HCEC 1CT (cell line): ENCODE data around the gene NBEAL2.
"Not testable (repeated sequence)": the region's sequence is repeated elsewhere in the genome, so short reads cannot be mapped to it uniquely, and the experiment has no call there.

Source experiments
- DNase-seq: peaks from one replicate; pipeline ENCODE4 v3.0.0-alpha.2; 2017

Gene NBEAL2

GRCh38 chr3:46962427-46962826, 17.0 kb upstream of the NBEAL2 start:
- DNase-seq = no peak

- no peak for DNase-seq
Measured at GRCh38 chr3:46962990-46963389, 16.5 kb upstream of the NBEAL2 start.

DNA sequence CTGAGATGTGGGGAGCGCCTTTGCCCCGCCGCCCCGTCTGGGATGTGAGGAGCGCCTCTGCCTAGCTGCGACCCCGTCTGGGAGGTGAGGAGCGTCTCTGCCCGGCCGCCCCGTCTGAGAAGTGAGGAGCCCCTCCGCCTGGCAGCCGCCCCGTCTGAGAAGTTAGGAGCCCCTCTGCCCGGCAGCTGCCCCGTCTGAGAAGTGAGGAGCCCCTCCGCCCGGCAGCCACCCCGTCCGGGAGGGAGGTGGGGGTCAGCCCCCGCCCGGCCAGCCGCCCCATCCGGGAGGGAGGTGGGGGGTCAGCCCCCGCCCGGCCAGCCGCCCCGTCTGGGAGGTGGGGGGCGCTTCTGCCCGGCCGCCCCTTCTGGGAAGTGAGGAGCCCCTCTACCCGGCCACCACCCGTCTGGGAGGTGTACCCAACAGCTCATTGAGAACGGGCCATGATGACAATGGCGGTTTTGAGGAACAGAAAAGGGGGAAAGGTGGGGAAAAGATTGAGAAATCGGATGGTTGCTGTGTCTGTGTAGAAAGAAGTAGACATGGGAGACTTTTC, 15.4 kb upstream of the NBEAL2 start:
- not testable (repeated sequence) for DNase-seq

DNA sequence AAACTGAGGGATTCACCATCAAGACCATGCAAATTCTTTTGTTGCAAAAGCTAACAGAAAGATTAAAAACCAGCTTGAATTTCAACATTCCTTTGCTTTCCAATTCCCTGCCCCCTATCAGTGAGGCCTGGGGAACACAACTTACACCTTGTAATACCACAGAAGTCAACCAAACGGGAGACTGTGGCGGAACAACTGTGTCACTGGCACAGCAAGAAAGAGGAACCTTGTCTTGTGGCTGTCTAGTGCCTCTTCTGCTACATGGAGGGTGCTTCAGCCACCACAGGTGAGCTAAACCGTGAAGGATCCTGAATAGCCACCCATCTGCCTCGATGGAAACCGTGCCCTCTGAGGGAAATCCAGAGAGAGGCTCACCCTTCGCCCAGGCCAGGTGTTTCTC, 14.3 kb upstream of the NBEAL2 start:
- no peak for DNase-seq

DNA sequence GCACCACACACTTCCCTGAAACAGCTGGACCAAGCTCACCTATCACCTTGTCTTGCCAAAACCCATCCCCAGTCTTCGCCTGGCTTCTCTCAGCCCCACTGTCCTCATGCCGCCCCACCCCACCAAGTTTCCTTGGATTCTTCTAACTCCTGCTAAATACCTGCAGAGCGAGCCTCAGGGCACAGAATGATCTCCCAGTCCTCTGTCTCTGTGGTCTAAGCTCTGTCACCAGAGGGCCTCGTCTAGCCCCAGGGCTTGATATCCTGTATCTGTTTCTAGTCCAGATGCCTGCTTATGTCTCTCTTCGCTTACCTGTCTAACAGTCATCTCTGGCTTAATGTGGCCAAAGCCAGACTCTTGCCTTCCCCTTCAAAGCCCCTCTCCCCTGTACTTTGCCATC, 12.7 kb upstream of the NBEAL2 start:
- DNase-seq = no peak

DNA sequence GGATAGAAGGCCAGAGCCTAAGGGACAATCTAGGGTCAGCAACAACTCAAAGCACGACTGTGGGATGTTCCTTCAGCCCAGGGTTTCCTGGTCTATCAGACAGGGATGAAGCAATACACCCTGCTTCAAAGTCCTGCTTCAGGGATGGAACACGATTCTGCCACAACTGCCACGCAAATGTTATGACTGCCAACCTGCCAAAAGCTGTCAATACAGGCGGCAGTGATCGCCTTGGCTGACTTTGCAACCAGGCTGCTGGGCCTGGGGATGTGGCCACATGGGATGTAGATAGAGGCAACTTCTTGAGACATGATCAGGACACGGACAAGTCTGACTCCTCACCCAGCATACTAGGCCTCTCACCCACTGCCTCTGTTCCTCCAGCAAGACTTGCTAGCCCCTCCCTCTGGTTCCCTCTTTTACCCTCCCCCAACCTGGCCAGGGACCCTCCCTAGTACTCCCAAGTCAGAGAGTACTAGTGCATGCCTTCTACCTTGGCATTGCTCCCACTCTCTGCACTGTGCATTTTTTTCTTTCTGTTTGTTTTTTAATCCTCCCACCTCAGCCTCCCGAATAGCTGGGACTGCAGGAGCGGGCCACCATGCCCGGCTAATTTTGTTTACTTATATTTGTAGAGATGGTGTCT, 10.6 kb upstream of the NBEAL2 start:
- DNase-seq = no peak

DNA sequence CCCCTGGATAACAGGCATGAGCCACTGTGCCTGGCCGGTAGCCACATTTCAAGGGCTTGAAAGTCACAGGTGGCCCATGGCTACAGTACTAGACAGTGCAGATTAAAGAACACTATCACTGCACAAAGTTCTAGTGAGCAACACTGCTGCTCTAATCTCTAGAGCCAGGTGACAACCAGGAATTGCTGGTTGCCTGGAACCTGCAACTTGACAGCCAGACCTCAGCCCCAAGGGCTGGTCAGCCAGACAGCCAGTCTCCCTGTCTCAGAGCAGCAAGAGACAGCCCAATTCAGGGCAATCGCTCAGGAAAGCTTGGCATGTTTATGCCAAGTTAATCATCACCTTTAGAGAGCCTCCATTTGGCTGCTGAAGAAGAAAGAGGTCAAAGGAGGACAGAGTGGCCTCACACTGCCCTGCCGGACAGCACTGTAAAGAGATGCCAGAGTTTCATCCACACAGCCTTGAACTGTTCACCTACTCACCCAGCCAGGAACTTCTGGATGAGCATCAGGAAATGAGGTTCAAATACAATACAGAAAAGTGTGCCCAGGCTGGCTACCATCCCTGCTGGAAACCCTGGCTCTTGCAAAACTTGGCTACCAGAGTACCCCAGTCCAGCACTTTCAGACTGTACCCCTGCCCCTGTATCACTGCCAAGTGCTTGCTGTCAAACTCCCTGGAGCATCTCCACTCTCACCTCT, 8.9 kb upstream of the NBEAL2 start:
- no peak for DNase-seq

DNA sequence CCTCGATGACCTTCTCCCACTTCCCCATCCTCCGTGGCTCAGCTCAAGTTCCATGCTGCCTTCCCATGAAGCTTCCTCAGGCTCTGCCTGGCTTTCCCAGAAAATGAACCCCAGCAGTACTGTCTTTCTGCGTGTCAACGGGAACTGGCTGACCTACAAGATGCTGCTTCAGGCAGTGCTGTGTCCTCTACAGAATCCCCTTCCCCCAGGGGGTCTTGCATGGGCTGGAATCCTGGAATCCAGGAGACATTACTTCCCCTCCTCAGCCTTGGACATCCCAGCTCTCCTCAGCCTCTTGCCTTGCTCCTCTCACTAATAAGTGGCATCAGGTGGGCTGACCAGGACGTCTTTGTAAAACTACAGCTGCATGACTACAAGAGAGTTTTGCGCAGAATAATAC, 8.3 kb upstream of the NBEAL2 start:
- no peak for DNase-seq

DNA sequence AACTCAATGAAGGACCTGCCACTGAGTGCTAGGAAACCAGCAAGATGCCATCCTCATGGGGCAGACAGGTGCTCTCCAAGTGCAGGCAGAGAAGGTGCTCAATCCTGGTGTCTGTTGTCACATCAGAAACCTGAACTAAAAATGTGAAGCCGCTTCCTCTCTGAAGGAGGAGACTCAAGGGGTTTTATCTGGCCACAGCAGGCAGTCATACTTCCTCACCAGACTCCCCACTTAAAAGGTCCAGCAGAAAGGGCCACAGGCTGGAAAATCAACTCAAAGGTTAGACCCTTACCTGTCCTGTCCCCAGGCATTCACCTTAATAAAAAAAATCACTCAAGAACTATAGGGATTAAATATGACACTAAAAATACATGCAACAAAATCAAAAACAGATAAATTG, 7.7 kb upstream of the NBEAL2 start:
- DNase-seq = no peak

DNA sequence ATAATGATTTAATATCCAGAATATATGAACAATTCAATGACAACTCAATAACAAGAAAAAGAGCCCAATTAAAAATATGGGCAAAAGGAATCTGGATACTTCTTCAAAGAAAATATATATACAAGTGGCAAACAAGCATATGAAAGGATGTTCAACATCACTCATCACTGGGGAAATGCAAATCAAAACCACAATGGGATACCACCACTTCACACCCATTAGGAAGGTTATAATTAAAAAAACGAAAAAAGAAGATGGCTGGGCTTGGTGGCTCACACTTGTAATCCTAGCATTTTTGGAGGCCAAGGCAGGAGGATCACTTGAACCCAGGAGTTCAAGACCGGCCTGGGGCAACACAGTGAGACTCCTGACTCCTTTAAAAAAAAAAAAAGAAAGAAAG, 7.1 kb upstream of the NBEAL2 start:
- no peak for DNase-seq

GRCh38 chr3:46974421-46975171, 4.9 kb upstream of the NBEAL2 start:
- DNase-seq = no peak

DNA sequence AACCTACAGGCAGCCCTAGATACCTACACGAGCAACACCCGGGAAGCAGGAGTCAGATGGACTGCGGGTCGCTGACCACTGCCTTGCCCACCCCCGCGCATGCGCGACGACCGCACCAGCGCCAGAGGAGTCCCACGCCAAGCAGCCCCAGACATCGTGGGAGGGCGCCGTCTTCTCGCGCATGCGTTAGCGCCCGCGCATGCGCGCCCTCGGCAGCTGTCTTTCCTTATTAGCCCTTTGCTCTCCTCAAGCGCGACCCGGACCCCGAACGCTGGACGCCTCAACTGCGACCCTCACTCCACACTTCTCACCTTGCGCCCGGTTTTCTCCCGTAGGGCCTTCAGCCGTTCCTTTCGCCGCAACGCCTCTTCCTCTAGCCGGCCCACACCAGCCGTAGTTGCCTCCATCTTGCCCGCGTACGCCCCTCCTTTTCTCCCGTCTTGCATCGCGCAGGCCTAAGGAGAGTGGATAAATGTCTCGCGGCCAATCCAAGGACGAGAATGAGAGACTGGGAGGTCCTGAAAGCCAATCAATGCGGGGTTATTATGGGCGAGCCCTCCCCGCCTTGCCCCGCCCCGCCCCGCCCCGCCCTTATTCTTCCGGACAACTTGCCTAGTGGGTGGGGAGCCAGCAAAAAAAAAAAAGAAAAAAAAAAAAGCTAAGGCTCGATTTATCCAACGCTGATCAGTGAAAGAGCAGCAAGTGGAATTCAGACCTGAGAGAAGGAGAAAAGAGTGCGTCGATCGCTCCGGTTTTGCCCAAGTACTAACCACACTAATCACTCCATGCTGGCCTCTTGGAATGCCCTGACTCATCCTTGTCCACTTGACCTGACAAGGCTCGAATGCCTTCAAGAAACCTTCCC, 2.9 kb upstream of the NBEAL2 start, which contains the start of gene CCDC12:
CCDC12 (minus strand) TSS at position 420 of the 865 bp plus-strand sequence; CDS start at position 407, 13 bp downstream.
- peak; percentile 99 for DNase-seq

DNA sequence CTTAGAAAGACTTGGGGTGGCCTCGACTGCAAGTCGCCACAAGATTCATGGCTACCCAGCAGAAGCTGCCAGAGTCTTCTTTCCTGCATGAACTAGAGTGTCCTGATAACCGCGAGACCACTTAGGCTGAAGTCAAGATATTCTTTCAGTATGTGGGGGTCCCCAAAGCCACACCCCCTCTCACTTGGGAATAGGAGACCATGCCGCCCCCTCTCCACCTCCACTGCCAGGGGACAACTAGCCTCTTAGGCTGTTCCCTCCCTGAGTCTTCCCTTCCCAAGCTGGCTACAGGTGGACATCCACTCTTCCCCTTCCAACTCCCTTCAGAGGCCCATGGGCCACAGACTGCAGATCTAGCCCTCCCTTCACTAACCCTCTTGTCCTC, 1.7 kb upstream of the NBEAL2 start:
- DNase-seq = no peak

- no peak for DNase-seq
Measured at GRCh38 chr3:46978381-46978780, 1.1 kb upstream of the NBEAL2 start.

DNA sequence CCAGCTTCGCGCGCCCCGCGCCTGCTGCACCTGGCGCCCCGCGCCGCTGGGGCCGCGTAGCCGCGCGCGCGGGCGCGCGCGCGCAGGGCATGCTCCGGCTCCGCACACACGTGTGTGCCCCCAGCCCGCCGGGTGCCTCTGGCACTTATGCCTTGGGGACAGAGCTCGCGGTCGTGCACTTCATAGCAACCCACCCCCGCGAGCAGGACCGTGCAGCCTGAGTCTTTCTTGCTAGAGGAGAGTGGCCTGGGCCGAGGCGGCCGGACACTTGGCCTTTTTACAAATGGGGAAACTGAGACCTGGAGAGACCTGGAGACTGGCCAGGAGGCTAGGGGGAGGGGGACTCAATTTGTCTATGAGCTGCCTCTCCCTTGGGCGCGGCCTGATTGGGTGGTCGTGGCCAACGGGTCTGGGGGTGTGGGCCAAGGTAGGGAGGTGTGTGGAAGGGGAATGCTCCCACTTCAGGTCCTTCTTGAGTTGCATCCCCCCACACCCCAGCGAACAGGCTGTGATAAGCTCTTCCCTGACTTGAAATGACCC, 562 bp downstream of the NBEAL2 start:
- no peak for DNase-seq

DNA sequence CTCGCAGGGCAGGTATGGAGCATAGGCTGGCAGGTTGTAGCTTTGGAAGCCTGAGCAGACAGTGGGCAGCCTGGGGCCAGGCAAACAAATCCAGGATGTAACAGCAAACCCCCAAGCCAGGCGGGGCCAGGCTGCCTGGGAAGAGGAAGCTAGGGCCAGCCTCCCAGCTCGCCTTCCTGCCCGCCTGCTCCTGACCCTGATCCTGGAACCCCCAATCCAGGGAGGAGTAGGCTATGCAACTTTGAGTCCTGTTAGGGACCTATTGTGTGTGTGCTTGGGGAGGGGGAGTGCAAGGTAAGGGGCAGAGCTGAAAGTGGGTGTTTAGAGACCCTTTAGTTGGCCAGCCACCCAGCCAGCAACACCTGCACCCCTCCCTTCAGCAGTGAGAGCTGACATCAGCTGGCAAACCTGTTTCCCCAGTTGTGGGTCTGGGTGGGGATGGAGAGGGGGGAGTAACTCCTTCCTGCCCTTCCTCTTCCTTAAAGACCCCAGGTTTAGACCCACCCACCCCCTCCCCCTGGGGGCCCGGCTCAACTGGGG, 2.5 kb downstream of the NBEAL2 start:
- DNase-seq = no peak

- no peak for DNase-seq
Measured at GRCh38 chr3:46982546-46982945, 3.1 kb downstream of the NBEAL2 start.

GRCh38 chr3:46984591-46985459, 5.4 kb downstream of the NBEAL2 start:
- DNase-seq = no peak

- no peak for DNase-seq
Measured at GRCh38 chr3:46985588-46985987, 6.1 kb downstream of the NBEAL2 start.

DNA sequence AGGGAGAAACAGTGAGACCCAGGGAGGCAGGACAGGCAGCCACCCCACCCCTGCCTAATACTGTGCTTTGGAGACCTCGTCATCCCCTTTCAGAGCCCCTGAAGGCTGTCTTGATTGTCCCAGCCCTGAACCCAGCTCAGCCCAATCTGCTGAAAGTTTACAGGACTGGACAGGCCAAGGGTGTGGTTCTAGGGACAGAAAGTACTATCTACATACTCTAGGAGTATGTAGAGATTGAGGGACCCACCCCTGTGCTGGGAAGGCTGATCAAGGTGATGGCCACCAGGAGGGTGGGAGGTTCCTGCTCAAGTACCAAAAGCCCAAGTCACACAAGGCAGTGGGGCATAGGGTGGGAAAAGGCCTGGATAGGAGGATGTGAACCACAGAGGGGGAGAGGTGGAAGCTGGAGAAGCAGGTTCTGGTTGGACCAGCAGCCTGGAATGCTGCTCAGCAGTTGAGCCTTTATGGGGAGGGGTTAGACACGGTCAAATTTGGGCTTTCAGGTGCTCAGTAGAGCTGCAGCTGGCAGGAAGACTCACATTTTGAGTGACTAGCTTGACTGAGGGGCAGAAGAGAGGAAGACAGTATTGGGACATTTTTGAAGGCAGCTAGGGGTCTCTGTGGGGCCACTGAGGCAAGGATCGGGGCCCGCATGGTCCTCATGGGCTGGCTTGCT, 6.7 kb downstream of the NBEAL2 start:
- DNase-seq = no peak
